Caco-2 (cell line): Measurements from ENCODE around the gene PIK3C3. TPM values are rescaled to one million over a fixed set of nuclear protein-coding genes. Genes with fewer than 3 reads are reported as not detected.

Source experiments
- BruUV-seq: library from RNA; stranded (reverse); fragments of 400-500 nt; replicated peaks from 2 replicates; lab custom pipeline; 2021; lab: Mats Ljungman, UMichigan
- CTCF ChIA-PET: fragments of 300-600 bp; sonication (Branson Sonifier 250); formaldehyde crosslinking; loops from one replicate; lab custom pipeline; 2022; ENCODE audit warnings: antibody characterized with exemption; lab: Charles Lee
- POLR2A ChIA-PET: fragments of 300-600 bp; sonication (Branson Sonifier 250); formaldehyde crosslinking; loops from one replicate; lab custom pipeline; 2022; ENCODE audit warnings: antibody characterized with exemption; lab: Charles Lee
- DNase-seq, 2 experiments: peaks; one replicate each; pipeline versions ENCODE4 v3.0.0 to v3.0.0-alpha.2; 2020 to 2022
- H3K27me3 ChIP-seq: replicated peaks from 2 replicates; pipeline ENCODE4 v1.6.0; 2011; ENCODE audit warnings: low read length; ENCODE audit not compliant: control insufficient read depth, insufficient read depth
- H3K36me3 ChIP-seq: 2 replicates; pipeline ENCODE4 v1.5.1; 2011; ENCODE audit warnings: low read length; ENCODE audit not compliant: control insufficient read depth, insufficient read depth
- H3K4me1 ChIP-seq: fragments of 250-450 bp; sonication (Bioruptor Pico); 2 replicates; pipeline ENCODE4 v1.5.1; 2020; ENCODE audit warnings: mild to moderate bottlenecking
- H3K4me3 ChIP-seq: 2 replicates; pipeline ENCODE4 v1.5.1; 2011; ENCODE audit warnings: low read depth, mild to moderate bottlenecking, control low read depth, low read length
- H3K9me3 ChIP-seq: fragments of 250-450 bp; sonication (Bioruptor Pico); 2 replicates; pipeline ENCODE4 v1.5.1; 2020; ENCODE audit warnings: mild to moderate bottlenecking, moderate library complexity
- H3K27ac Mint-ChIP-seq: one replicate; pipeline ENCODE4 v1.8.0; 2022; ENCODE audit warnings: mixed read lengths; ENCODE audit not compliant: unreplicated experiment
- H3K27me3 Mint-ChIP-seq: one replicate; pipeline ENCODE4 v1.8.0; 2022; ENCODE audit warnings: mixed read lengths; ENCODE audit not compliant: insufficient read depth, unreplicated experiment
- H3K36me3 Mint-ChIP-seq: one replicate; pipeline ENCODE4 v1.8.0; 2022; ENCODE audit warnings: mild to moderate bottlenecking, mixed read lengths; ENCODE audit not compliant: insufficient read depth, unreplicated experiment
- H3K4me1 Mint-ChIP-seq: one replicate; pipeline ENCODE4 v1.8.0; 2022; ENCODE audit warnings: low read depth, mixed read lengths; ENCODE audit not compliant: unreplicated experiment
- H3K4me3 Mint-ChIP-seq: one replicate; pipeline ENCODE4 v1.8.0; 2022; ENCODE audit warnings: mild to moderate bottlenecking, moderate library complexity, mixed read lengths; ENCODE audit not compliant: unreplicated experiment
- H3K9me3 Mint-ChIP-seq: one replicate; pipeline ENCODE4 v1.8.0; 2022; ENCODE audit warnings: mixed read lengths; ENCODE audit not compliant: unreplicated experiment
- intact Hi-C: fragments of 100-400 bp; cut with micrococcal nuclease; formaldehyde crosslinking; loops from one replicate; pipeline ENCODE4 v1.10.0; 2022; ENCODE audit not compliant: unreplicated experiment
- total RNA-seq: library from RNA; stranded (reverse); gene quantifications from 2 replicates; pipeline ENCODE4 v1.2.3, GENCODE V29; 2022
- TF ChIP-seq, protein P1 (sequence below), 2 experiments: fragments of 200-600 bp in 1 of 2; IDR thresholded peaks; 1 replicate in 1 of 2; 2 replicates in 1 of 2; pipeline versions ENCODE4 v1.5.1 to v1.8.0; 2011 to 2022; ENCODE audit warnings: antibody characterized with exemption in 1 of 2, control low read depth in 1 of 2, inconsistent platforms in 1 of 2, low read depth in 1 of 2, low read length in 1 of 2, mild to moderate bottlenecking in 1 of 2, moderate library complexity in 1 of 2; ENCODE audit not compliant: insufficient read depth in 1 of 2, severe bottlenecking in 1 of 2, unreplicated experiment in 1 of 2

The PIK3C3 gene
- total RNA-seq, 1 experiment from 2014 or later = 19.7 TPM

DNA sequence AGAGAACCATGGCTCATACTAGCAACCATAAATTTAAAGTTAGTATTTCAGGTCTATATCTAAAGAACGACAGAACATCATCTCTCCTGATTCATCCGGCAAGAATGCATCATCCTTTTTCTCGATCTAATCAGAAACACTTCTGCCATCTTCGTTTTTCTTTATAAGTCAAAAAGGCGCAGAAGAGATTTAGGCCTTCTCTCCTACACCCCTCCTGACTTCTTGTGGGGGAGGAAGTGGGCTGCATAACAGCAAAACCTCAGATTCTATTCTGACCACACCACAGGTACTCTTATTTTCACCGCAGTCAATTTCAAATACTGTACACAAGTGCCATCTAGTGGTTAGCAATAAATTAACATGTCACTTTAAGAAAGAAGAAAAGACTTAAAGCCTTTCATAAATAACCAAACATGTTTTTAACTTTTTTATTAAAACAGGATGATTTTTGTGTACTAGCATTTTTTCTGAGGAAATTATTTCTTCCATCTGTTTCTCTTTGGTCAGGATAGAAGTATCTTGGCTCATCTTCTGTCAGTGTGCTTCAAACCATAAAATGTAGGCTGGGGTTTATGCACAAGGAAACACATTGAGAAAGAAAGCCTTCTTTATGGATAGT, 48.4 kb upstream of the PIK3C3 start:
- Histone ChIP-seq H3K9me3 (no peaks in the 10 kb centered on the region), H3K27me3 (no peaks in the 10 kb centered on the region), H3K36me3 (no peaks in the 10 kb centered on the region), H3K4me1 (no peaks in the 10 kb centered on the region), H3K4me3 (no peak overlapping the region)
- Mint-ChIP-seq H3K4me3 (no peak overlapping the region), H3K9me3 (no peaks in the 10 kb centered on the region), H3K27me3 (peaks cover 3% of the 10 kb centered on the region), H3K27ac (no peak overlapping the region), H3K36me3 (no peaks in the 10 kb centered on the region), H3K4me1 (no peaks in the 10 kb centered on the region)
- peak in 1 of 2 experiments; percentile 3 for DNase-seq
- CTCF ChIA-PET = no interaction called here
- TF ChIP-seq, protein P1, sequence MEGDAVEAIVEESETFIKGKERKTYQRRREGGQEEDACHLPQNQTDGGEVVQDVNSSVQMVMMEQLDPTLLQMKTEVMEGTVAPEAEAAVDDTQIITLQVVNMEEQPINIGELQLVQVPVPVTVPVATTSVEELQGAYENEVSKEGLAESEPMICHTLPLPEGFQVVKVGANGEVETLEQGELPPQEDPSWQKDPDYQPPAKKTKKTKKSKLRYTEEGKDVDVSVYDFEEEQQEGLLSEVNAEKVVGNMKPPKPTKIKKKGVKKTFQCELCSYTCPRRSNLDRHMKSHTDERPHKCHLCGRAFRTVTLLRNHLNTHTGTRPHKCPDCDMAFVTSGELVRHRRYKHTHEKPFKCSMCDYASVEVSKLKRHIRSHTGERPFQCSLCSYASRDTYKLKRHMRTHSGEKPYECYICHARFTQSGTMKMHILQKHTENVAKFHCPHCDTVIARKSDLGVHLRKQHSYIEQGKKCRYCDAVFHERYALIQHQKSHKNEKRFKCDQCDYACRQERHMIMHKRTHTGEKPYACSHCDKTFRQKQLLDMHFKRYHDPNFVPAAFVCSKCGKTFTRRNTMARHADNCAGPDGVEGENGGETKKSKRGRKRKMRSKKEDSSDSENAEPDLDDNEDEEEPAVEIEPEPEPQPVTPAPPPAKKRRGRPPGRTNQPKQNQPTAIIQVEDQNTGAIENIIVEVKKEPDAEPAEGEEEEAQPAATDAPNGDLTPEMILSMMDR (IDR thresholded peaks at IDR 0.05; ENCODE audit: insufficient read depth in 1 of 2, low read depth in 1 of 2, low read length in 1 of 2, severe bottlenecking in 1 of 2, unreplicated experiment in 1 of 2) = peak; percentile 18 to 40
- BruUV-seq = no TSS peak
- POLR2A ChIA-PET = interaction anchor here (0.7 kb wide), 1 partner anchor 52 kb away, joined by 3 read pairs; no protein-coding TSS in a partner anchor
- intact Hi-C loops = loop anchor here (5.0 to 10.0 kb wide), 3 partner anchors 139 to 512 kb away; no protein-coding TSS in a partner anchor

DNA sequence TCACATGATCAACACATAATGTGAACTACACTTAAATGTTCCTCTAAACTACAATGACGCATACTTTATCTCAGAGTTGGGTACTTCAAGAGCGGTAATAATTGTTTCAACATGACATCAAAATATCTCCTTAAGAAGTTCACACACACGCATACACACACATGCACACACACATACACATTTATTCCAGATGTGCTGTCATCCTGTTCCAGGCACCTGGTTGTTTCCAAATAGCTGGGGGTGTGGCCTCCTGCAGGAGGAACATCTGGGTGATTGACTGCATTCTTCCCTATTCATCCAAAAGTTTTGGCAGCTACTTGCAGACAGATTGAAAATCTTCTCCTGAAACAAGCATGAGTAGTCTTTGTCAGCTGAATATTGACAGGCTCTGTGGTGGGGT, 37.9 kb upstream of the PIK3C3 start:
- H3K27ac Mint-ChIP-seq = no peak overlapping the region
- H3K4me1 ChIP-seq = no peaks in the 10 kb centered on the region
- BruUV-seq = no TSS peak
- no peaks in the 10 kb centered on the region for H3K9me3 ChIP-seq
- intact Hi-C loops = no loop called here
- no peaks in the 10 kb centered on the region for H3K36me3 ChIP-seq
- no peak overlapping the region for H3K4me3 Mint-ChIP-seq
- DNase-seq = no peak
- H3K4me1 Mint-ChIP-seq = no peaks in the 10 kb centered on the region
- POLR2A ChIA-PET = no interaction called here
- H3K27me3 ChIP-seq = no peaks in the 10 kb centered on the region
- no peaks in the 10 kb centered on the region for H3K36me3 Mint-ChIP-seq
- peaks cover 7% of the 10 kb centered on the region for H3K27me3 Mint-ChIP-seq
- CTCF ChIA-PET = no interaction called here
- TF ChIP-seq, protein P1 (IDR thresholded peaks at IDR 0.05; ENCODE audit: insufficient read depth in 1 of 2, low read depth in 1 of 2, low read length in 1 of 2, severe bottlenecking in 1 of 2, unreplicated experiment in 1 of 2) = no peak
- H3K4me3 ChIP-seq = no peak overlapping the region
- no peaks in the 10 kb centered on the region for H3K9me3 Mint-ChIP-seq

DNA sequence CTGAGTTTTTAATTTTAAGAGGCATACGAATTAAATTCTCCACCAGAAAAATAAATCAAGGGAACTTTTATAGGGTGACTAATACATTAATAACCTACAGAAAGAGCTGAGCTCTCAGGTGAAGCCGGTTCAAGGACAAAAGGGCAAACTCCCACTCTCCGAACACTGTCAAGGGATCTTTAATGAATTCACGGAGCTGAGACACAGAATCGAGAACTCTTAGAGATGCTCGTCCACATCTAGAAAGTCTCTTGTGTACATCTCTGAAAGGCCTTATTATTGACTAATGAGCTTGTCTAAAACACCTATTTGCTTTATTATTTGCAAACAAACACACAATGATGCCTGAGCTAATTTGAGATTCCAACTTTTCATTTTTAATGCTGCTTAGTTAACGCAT, 33.3 kb upstream of the PIK3C3 start:
- Histone ChIP-seq H3K9me3 (no peaks in the 10 kb centered on the region), H3K27me3 (no peaks in the 10 kb centered on the region), H3K4me3 (no peak overlapping the region), H3K4me1 (no peaks in the 10 kb centered on the region), H3K36me3 (no peaks in the 10 kb centered on the region)
- H3K9me3 Mint-ChIP-seq = no peaks in the 10 kb centered on the region
- no peaks in the 10 kb centered on the region for H3K36me3 Mint-ChIP-seq
- no peaks in the 10 kb centered on the region for H3K4me1 Mint-ChIP-seq
- H3K27me3 Mint-ChIP-seq = peaks cover 5% of the 10 kb centered on the region
- H3K4me3 Mint-ChIP-seq = no peak overlapping the region
- intact Hi-C loops = no loop called here
- CTCF ChIA-PET = no interaction called here
- no TSS peak for BruUV-seq
- TF ChIP-seq, protein P1 (IDR thresholded peaks at IDR 0.05; ENCODE audit: insufficient read depth in 1 of 2, low read depth in 1 of 2, low read length in 1 of 2, severe bottlenecking in 1 of 2, unreplicated experiment in 1 of 2) = no peak
- POLR2A ChIA-PET = no interaction called here
- no peak overlapping the region for H3K27ac Mint-ChIP-seq
- no peak for DNase-seq
